ENCODE data around the gene MED4. TPM values are rescaled to one million over a fixed set of nuclear protein-coding genes. Genes with fewer than 3 reads are reported as not detected.

Gene MED4
- total and polyA plus RNA-seq, 9 of the 15 experiments (the other 6 are each of a cell fraction or from before 2014, with no cell fraction given), result 24.5 to 87.3 (median 58.3) TPM

GRCh38 chr13:48081739-48082138, 13.2 kb downstream of the MED4 start:
- ATAC-seq (no peak), DNase-seq (ENCODE audit: extremely low read depth in 1 of 4, low spot score in 3 of 4) (no peak), FAIRE-seq (no peak)
- peaks cover 76% of the 10 kb centered on the region for H3K36me3 ChIP-seq (ENCODE audit: control insufficient read depth, insufficient read depth, low read length)
- H3K79me2 ChIP-seq (ENCODE audit: control insufficient read depth, insufficient read depth, low read length), result peaks cover 6% of the 10 kb centered on the region; the same call in 1 of the 3 replicates
- H3K9me3 ChIP-seq (replicated peaks; ENCODE audit: control insufficient read depth, insufficient read depth, low read depth, low read length), result no peaks in the 10 kb centered on the region
- ChIA-PET POLR2A (no interaction called here), CTCF (ENCODE audit: low intra/inter-chr PET ratio) (no interaction called here)
- no peaks in the 10 kb centered on the region for H4K20me1 ChIP-seq (replicated peaks; ENCODE audit: control insufficient read depth, insufficient read depth, low read length)
- TF ChIP-seq ERF (CRISPR knock-in tag; IDR thresholded peaks at IDR 0.05), result no peak
- TF ChIP-seq CXXC5 (CRISPR knock-in tag; IDR thresholded peaks at IDR 0.05), result no peak
- no peak for TF ChIP-seq PKNOX1 (IDR thresholded peaks at IDR 0.05)
- TF ChIP-seq ZBTB34 (CRISPR knock-in tag; IDR thresholded peaks at IDR 0.05), result no peak
- peak; percentile 44; the same call in 1 of the 2 replicates for TF ChIP-seq MAFG (tag; conservative IDR thresholded peaks at IDR 0.05)
- TF ChIP-seq RBM22 (IDR thresholded peaks at IDR 0.05; ENCODE audit: low read depth, low read length, poor library complexity, severe bottlenecking), result no peak
- peak; percentile 79 for TF ChIP-seq ZNF316 (IDR thresholded peaks at IDR 0.05)
- no peak for TF ChIP-seq MBD1 (CRISPR knock-in tag; IDR thresholded peaks at IDR 0.05)
- peak; percentile 87 for TF ChIP-seq MAFF (IDR thresholded peaks at IDR 0.05; ENCODE audit: low read length)
- TF ChIP-seq C11orf30 (IDR thresholded peaks at IDR 0.05; ENCODE audit: low read depth), result peak; percentile 57; the same call in 1 of the 2 replicates
- TF ChIP-seq ZNF277 (CRISPR knock-in tag; IDR thresholded peaks at IDR 0.05; ENCODE audit: borderline replicate concordance), result no peak
- TF ChIP-seq MAFK (IDR thresholded peaks at IDR 0.05; ENCODE audit: low read length), result peak; percentile 85
- TF ChIP-seq NELFE (IDR thresholded peaks at IDR 0.05; ENCODE audit: insufficient read depth, insufficient read length), result no peak
- 97% methylated on average over 4 of the region's 4 CpGs for WGBS (ENCODE audit: insufficient coverage, low coverage, missing lambda C conversion rate)
- in situ Hi-C loops (cut with MboI) (no loop called here), intact Hi-C loops (cut with micrococcal nuclease) (no loop called here)
- no peak overlapping the region for H3K27ac ChIP-seq (ENCODE audit: extremely low read depth, low read depth, low read length)
- no peaks in the 10 kb centered on the region for H3K27me3 ChIP-seq (ENCODE audit: control insufficient read depth in 2 of 2, insufficient read depth in 2 of 2, low read length in 2 of 2)
- BruUV-seq (replicated peaks), result no TSS peak
- no peak overlapping the region for H2AFZ ChIP-seq (ENCODE audit: low read depth, low read length)
- H3K4me1 ChIP-seq (replicated peaks in 1 of 2; ENCODE audit: control insufficient read depth in 2 of 2, insufficient read depth in 2 of 2, low read length in 2 of 2), result no peaks in the 10 kb centered on the region
- H3K4me2 ChIP-seq (ENCODE audit: insufficient read depth, low read length), result no peak overlapping the region
- H3K9ac ChIP-seq (ENCODE audit: insufficient read depth in 1 of 2, low read depth in 2 of 2, low read length in 2 of 2), result no peak overlapping the region
- no peaks in the 10 kb centered on the region for H3K9me1 ChIP-seq (ENCODE audit: control insufficient read depth, insufficient read depth, low read length)
- H3K4me3 ChIP-seq, result no peak overlapping the region
